ENCODE measurements around the gene AIG1. TPM values are rescaled to one million over a fixed set of nuclear protein-coding genes. Genes with fewer than 3 reads are reported as not detected.

Gene AIG1
- total RNA-seq, 4 donors from 2014 or later: 40.7 to 56.4 (median 43.6) TPM

- no peak for TF ChIP-seq CTCF (IDR thresholded peaks at IDR 0.05; ENCODE audit: low read depth)
Measured at GRCh38 chr6:143049611-143050010, 11.1 kb upstream of the AIG1 start.

- TF ChIP-seq CTCF (IDR thresholded peaks at IDR 0.05; ENCODE audit: low read depth): no peak
Measured at GRCh38 chr6:143050509-143050908, 10.2 kb upstream of the AIG1 start.

- TF ChIP-seq CTCF (IDR thresholded peaks at IDR 0.05; ENCODE audit: low read depth): no peak
Measured at GRCh38 chr6:143052282-143052681, 8.4 kb upstream of the AIG1 start.

GRCh38 chr6:143053856-143054255 is 6.8 kb upstream of the AIG1 start:
- no peak for TF ChIP-seq CTCF (IDR thresholded peaks at IDR 0.05; ENCODE audit: low read depth)

- TF ChIP-seq CTCF (IDR thresholded peaks at IDR 0.05; ENCODE audit: low read depth): no peak
Measured at GRCh38 chr6:143054329-143054728, 6.4 kb upstream of the AIG1 start.

GRCh38 chr6:143055213-143055612 is 5.5 kb upstream of the AIG1 start:
- no peak for TF ChIP-seq CTCF (IDR thresholded peaks at IDR 0.05; ENCODE audit: low read depth)

GRCh38 chr6:143055891-143056290 is 4.8 kb upstream of the AIG1 start:
- TF ChIP-seq CTCF (IDR thresholded peaks at IDR 0.05; ENCODE audit: low read depth): no peak
